DMS 273 (cell line): ENCODE results near the gene B4GALT5.

Source experiments
- DNase-seq: peaks from one replicate; lab custom pipeline; 2025; ENCODE audit not compliant: unreplicated experiment; lab: John Stamatoyannopoulos, UW

B4GALT5 gene

GRCh38 chr20:49659056-49659455 is 54.6 kb downstream of the B4GALT5 start:
- DNase-seq = no peak

- no peak for DNase-seq
Measured at GRCh38 chr20:49658508-49658907, 55.2 kb downstream of the B4GALT5 start.

DNA sequence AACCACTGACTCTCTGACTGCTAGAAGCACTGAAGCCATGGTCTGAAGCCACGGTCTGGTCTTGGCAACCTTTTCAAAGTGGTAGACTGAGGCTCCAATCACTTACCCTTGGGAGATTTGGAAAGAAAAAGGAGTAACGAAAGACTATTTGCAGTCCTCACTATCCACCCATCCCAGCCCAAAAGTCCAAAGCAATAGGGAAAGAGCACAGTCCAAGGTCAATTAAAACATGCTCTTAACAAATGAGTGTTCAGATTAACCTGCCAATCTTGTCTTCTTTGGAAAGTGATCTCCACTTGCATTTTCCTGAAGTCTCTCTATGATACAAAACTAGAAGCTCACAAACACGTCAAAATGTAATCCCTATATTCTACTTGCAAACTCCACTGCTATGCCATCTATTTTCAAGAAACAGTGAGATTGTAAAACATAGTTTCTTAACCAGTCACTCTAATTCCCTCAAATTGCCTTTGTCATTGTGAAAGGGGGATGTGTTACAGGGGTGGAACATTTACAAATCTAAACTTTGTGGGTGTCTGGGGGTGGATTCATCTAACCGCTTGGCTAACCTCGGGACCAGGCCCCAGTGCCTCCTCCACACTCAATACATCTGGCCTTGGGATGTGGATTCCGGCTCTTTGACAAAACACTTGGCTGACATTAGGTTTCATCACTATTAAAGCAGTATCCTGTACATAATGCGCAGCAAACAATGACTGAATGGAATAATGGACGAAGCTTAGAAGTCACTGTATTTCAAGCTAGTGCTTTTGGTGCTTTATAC is 56.4 kb downstream of the B4GALT5 start:
- no peak for DNase-seq

- no peak for DNase-seq
Measured at GRCh38 chr20:49656304-49656703, 57.4 kb downstream of the B4GALT5 start.

DNA sequence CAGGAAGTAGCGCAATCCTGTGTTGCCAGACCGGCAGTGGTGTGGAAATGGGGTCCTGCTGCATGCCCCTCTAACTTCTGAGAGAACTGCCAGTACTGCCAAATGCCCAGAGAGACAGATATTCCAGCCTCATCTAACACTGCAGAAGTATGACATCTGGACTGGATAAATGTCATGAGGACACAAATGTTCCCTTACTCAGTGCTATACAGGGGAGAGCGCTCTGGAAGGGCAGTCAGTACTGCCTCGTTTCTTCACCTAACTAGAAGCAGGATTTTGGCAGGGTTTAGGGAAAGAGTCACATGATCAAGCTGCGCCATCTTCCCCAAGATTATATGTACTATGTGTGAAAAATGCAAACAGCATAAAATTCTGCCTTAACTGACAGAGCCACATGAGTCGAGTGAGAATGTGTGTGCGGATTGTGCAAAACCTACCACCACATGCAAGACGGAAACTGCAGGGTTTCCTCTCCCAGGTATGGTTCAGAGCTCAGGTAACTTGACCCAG is 59.7 kb downstream of the B4GALT5 start:
- DNase-seq = no peak

DNA sequence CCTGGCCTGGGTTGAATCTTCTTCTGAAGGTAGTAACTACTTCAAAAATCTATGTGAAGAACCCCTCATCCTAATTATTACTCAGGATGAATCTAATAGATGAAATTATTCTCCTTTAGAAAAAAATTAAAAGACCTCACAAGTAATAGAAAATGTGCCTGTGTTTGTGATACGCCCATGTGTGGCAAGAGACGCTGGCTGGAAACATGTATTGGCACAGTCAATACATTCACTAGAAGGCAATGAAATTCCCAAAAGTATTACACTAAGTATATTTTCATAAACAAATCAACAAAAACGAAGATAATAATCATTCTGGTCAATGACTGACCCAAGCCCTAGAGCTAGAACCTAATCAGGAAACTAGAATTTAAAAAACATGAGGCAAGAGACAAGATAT is 64.0 kb downstream of the B4GALT5 start:
- no peak for DNase-seq

- DNase-seq = no peak
Measured at GRCh38 chr20:49647550-49647949, 66.1 kb downstream of the B4GALT5 start.

DNA sequence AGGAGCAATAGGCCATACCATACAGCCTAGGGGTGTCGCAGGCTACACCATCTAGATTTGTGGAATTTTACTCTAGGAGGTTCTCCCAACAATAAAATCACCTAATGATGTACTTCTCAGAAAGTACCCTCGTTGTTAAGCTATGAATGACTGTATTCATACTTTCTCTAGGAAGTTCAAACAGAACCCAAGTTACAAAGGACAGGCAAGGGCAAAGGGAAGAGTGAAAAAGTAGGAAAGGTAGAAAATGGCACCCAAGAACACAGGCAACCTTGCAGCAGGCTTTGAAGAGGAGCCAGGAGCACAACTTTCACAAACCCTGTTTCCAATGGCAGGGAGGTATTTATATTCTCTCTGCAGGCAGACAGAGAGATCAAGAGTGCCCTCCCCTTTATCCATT is 67.2 kb downstream of the B4GALT5 start:
- DNase-seq = no peak

GRCh38 chr20:49646126-49646525 is 67.6 kb downstream of the B4GALT5 start:
- DNase-seq = no peak

DNA sequence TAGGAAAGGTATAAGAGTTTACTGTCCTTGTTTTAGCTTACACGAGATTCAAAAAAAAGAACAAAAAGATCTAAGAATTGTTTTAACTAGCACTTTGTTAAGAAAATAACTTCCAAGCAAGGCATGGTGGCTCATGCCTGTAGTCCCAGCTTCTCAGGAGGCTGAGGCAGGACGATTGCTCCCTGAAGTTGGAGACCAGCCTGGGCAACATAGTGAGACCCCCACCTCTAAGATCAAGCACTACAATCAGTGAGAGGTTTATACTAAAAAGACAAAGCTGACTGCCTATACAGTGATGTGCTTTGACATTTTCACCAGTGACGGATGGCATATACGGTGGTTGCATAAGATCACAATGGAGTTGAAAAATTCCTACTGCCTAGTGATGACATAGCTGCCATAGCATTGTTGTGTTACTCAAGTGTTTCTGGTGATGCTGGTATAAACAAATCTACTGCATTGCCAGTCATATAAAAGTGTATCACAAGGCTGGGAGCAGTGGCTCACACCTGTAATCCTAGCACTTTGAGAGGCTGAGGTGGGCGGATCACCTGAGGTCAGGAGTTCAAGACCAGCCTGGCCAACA is 68.6 kb downstream of the B4GALT5 start:
- no peak for DNase-seq

DNA sequence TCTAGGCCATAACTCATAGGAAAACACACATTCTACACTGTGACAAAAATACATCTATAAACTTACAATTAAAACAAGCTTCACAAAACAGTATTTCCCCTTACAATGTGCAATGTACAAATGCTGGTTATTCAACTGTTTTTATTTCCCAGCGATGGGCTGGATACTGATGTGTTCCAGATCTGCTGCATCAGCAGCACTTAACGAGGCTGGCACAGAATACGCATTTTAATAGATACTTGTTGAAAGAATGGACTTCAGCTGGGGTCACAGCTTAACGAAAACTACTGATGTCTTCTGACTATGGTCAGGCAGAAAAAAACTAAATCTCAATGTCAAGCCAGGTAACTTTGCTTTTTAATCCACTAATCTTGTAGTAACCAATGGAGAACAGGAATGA is 70.9 kb downstream of the B4GALT5 start:
- DNase-seq = no peak

DNA sequence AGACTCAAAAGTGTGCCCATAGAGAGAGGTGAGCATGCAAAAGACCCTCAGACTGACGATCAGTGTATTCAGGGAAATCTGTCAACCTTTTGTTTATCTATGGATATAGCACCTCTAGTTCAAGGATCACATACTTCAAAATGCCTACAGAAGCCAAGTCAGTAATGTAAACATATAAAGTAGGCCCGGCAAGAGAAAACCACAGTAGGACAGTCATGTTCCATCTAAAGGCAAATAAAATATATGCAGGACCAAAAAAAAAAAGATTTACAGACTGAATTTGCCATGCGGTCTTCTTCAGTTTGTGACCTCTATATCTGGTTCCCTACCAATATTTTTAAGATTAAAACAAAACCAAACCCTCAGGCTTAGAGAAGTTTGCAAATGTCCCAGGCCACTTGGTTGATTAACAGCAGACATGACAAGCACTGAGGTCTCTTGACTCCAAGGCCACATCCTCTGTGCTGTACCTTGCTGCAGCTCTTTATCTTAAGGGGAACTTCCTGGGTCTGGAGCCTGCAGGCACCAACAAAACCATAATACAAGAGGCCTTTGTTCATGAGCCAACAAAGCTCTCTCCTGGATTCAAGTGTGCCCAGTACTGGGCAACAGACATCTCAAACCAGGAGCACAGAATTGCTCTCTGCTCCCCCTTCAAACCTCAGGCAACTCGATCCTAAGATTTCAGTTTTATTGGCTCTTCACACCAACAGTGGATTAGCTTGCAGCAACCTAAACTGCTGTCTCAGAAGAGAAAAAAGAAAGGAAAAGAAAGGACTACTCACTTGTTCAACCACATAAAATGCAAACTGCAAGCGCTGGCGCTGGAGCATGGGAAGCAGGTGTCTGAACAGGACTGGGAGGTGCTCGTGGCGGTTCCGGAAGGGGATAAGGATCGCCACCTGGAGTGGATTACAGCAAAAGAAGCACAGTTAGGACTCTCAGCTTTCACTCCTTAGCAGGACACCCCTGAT is 71.7 kb downstream of the B4GALT5 start:
- DNase-seq = no peak

- DNase-seq = no peak
Measured at GRCh38 chr20:49637046-49637637, 76.5 kb downstream of the B4GALT5 start.

DNA sequence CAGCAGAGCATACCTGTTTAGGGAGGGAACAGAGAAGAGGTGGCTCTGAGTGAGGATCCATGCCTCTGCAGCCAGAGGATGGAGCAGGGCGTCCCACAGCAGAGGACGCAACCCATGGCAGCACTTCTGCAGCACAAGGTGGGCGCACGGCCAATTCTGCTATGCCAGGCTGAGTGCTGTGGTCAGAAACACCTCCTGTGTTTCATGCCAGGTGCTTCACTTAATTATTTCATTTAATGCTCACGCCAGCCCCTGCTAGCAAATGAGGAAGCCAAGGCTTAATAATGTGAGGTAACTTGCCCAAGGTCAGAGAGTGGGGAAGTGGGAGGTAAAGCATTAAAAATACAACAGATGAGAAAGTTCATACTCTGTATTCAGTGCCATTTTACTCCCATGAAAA is 77.2 kb downstream of the B4GALT5 start:
- no peak for DNase-seq

GRCh38 chr20:49635866-49636265 is 77.8 kb downstream of the B4GALT5 start:
- no peak for DNase-seq

- DNase-seq = no peak
Measured at GRCh38 chr20:49635166-49635565, 78.5 kb downstream of the B4GALT5 start.

DNA sequence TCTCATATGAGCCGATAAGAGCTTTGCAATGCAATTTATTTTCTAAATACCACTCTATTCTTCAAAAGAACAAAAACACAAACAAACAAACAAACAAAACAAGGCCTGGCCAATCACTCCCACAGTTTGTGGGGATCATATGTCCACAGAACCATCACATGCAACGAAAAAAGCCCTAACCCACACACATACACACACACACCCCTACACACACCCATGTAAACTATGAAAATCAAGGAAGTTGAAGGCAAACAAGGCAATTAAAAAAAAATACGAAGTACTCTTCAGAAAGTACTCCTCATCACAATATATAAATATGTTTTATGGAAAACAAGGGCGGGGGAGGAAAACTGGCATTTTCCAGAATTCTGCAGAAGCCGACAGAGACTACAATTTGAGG is 79.6 kb downstream of the B4GALT5 start:
- no peak for DNase-seq

GRCh38 chr20:49633643-49634042 is 80.0 kb downstream of the B4GALT5 start:
- no peak for DNase-seq

DNA sequence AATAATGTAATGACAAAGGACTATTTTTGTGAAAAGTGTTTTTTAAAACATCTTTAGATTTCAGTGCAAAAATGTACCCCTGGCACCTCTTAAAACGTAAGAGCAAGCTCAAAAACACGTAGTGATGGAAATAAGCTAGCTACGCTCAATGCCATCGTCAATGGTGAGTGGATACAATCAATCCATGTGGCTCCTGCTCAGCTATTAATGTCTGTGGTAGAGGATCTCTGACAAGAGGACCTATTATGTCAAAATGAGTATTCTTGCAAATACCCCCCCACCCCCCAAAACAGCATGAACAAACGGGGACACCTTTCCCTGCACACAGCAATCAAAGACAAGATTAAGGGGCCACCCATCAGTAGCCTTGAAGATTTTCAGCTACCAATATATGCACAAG is 80.7 kb downstream of the B4GALT5 start:
- DNase-seq = no peak

- no peak for DNase-seq
Measured at GRCh38 chr20:49631856-49632418, 81.7 kb downstream of the B4GALT5 start.
